ENCODE measurements around the gene DACH1.

The DACH1 gene

GRCh38 chr13:71672512-71672911, 194.5 kb downstream of the DACH1 start:
- DNase-seq (ENCODE audit: low read depth, low spot score) = no peak
- in situ Hi-C loops (cut with HindIII; ENCODE audit: low sequenced_read_pairs) = no loop called here
- peak; percentile 28 for TF ChIP-seq CTCF (IDR thresholded peaks at IDR 0.05; ENCODE audit: low read depth, low read length)
- no peak overlapping the region for H3K4me3 ChIP-seq (ENCODE audit: low read depth, low read length)

- peak; percentile 34 for DNase-seq (ENCODE audit: low read depth, low spot score)
- in situ Hi-C loops (cut with HindIII; ENCODE audit: low sequenced_read_pairs) = no loop called here
- TF ChIP-seq CTCF (IDR thresholded peaks at IDR 0.05; ENCODE audit: low read depth, low read length) = no peak
Measured at GRCh38 chr13:71663431-71663830, 203.6 kb downstream of the DACH1 start.

GRCh38 chr13:71661921-71662320, 205.1 kb downstream of the DACH1 start:
- no peak overlapping the region for H3K4me3 ChIP-seq (ENCODE audit: low read depth, low read length)
- peak; percentile 84 for DNase-seq (ENCODE audit: low read depth, low spot score)
- no peak for TF ChIP-seq CTCF (IDR thresholded peaks at IDR 0.05; ENCODE audit: low read depth, low read length)
- in situ Hi-C loops (cut with HindIII; ENCODE audit: low sequenced_read_pairs) = no loop called here

More at GRCh38 chr13:71663431-71663830, 203.6 kb downstream of the DACH1 start:
- no peak overlapping the region for H3K4me3 ChIP-seq (ENCODE audit: low read depth, low read length)

GRCh38 chr13:71659404-71659803, 207.6 kb downstream of the DACH1 start:
- H3K4me3 ChIP-seq (ENCODE audit: low read depth, low read length) = no peak overlapping the region
- DNase-seq (ENCODE audit: low read depth, low spot score) = no peak
- no peak for TF ChIP-seq CTCF (IDR thresholded peaks at IDR 0.05; ENCODE audit: low read depth, low read length)
- in situ Hi-C loops (cut with HindIII; ENCODE audit: low sequenced_read_pairs) = no loop called here

- H3K4me3 ChIP-seq (ENCODE audit: low read depth, low read length) = no peak overlapping the region
- no peak for TF ChIP-seq CTCF (IDR thresholded peaks at IDR 0.05; ENCODE audit: low read depth, low read length)
- DNase-seq (ENCODE audit: low read depth, low spot score) = no peak
- in situ Hi-C loops (cut with HindIII; ENCODE audit: low sequenced_read_pairs) = no loop called here
Measured at GRCh38 chr13:71645467-71645866, 221.5 kb downstream of the DACH1 start.

GRCh38 chr13:71644579-71644978, 222.4 kb downstream of the DACH1 start:
- in situ Hi-C loops (cut with HindIII; ENCODE audit: low sequenced_read_pairs) = no loop called here

More at GRCh38 chr13:71644579-71644978, 222.4 kb downstream of the DACH1 start:
- DNase-seq (ENCODE audit: low read depth, low spot score) = no peak
- H3K4me3 ChIP-seq (ENCODE audit: low read depth, low read length) = no peak overlapping the region
- TF ChIP-seq CTCF (IDR thresholded peaks at IDR 0.05; ENCODE audit: low read depth, low read length) = no peak

Data from astrocyte of the spinal cord (primary cell).